Glomerular visceral epithelial cell (primary cell): ENCODE data around the gene DPP10.
"Not testable (repeated sequence)": the region's sequence is repeated elsewhere in the genome, so short reads cannot be mapped to it uniquely, and the experiment has no call there.

ENCODE experiments used
- DNase-seq: peaks from one replicate; pipeline ENCODE4 v3.0.0-alpha.2; 2016; ENCODE audit errors: extremely low spot score

Gene DPP10

GRCh38 chr2:114442510-114442909 lies at the start of gene DPP10:
TSS of gene DPP10 (plus strand) at chr2:114442641.
- DNase-seq = no peak

- DNase-seq = no peak
These were observed 41.6 kb upstream of the DPP10 start for GRCh38 chr2:114400890-114401289.

GRCh38 chr2:114405247-114406116 lies 37.0 kb upstream of the DPP10 start:
- DNase-seq = no peak

GRCh38 chr2:114406347-114406746 lies 36.1 kb upstream of the DPP10 start:
- DNase-seq = no peak

- not testable (repeated sequence) for DNase-seq
These were observed 35.1 kb upstream of the DPP10 start for GRCh38 chr2:114407353-114407752.

GRCh38 chr2:114421781-114422180 lies 20.7 kb upstream of the DPP10 start:
- no peak for DNase-seq

GRCh38 chr2:114424699-114425098 lies 17.7 kb upstream of the DPP10 start:
- no peak for DNase-seq

- DNase-seq = no peak
These were observed 15.7 kb upstream of the DPP10 start for GRCh38 chr2:114426756-114427155.

- DNase-seq = no peak
These were observed 6.1 kb upstream of the DPP10 start for GRCh38 chr2:114436329-114436728.

- no peak for DNase-seq
These were observed 4.1 kb downstream of the DPP10 start for GRCh38 chr2:114446571-114446970.

GRCh38 chr2:114450639-114451038 lies 8.2 kb downstream of the DPP10 start:
- DNase-seq = no peak

- no peak for DNase-seq
These were observed 14.1 kb downstream of the DPP10 start for GRCh38 chr2:114456566-114456965.

GRCh38 chr2:114457956-114458355 lies 15.5 kb downstream of the DPP10 start:
- DNase-seq = no peak

- no peak for DNase-seq
These were observed 18.7 kb downstream of the DPP10 start for GRCh38 chr2:114461116-114461515.

- no peak for DNase-seq
These were observed 22.7 kb downstream of the DPP10 start for GRCh38 chr2:114464961-114465706.

GRCh38 chr2:114468343-114468742 lies 25.9 kb downstream of the DPP10 start:
- DNase-seq = no peak

GRCh38 chr2:114472246-114472645 lies 29.8 kb downstream of the DPP10 start:
- no peak for DNase-seq

GRCh38 chr2:114472726-114473125 lies 30.3 kb downstream of the DPP10 start:
- no peak for DNase-seq

- DNase-seq = no peak
These were observed 46.5 kb downstream of the DPP10 start for GRCh38 chr2:114488841-114489530.

GRCh38 chr2:114495046-114495445 lies 52.6 kb downstream of the DPP10 start:
- no peak for DNase-seq

- no peak for DNase-seq
These were observed 54.5 kb downstream of the DPP10 start for GRCh38 chr2:114496959-114497358.

- no peak for DNase-seq
These were observed 56.7 kb downstream of the DPP10 start for GRCh38 chr2:114499101-114499500.
